ENCODE data around the gene TBL3.

Gene TBL3

DNA sequence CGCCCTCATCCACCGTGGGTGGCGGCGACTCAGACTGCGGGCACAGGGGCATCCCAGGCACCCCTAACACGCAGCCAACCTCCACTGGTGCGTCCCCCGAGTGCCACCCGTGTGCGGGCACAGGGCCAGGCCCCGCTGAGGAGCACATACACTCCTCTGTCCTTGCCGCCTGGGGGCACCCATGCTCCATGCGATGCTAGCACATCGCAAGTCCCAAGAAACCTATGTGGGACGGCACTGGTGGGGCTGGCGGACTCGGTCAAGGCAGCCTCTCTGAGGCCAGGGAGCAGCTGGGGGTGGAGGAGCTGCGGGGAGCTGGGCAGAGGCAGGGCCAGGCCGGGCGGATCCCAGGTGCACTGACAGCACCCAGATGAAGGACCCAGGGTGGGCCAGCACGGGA is 33.8 kb downstream of the TBL3 start:
- H3K4me1 ChIP-seq = peaks cover 0 to 62% (median 59%) of the 10 kb centered on the region in 4 donors
- H3K27ac ChIP-seq = no peak overlapping the region
- peaks cover 27 to 37% (median 29%) of the 10 kb centered on the region in 3 donors for H3K36me3 ChIP-seq
- no peaks in the 10 kb centered on the region for H3K9me3 ChIP-seq
- TF ChIP-seq, protein P1, sequence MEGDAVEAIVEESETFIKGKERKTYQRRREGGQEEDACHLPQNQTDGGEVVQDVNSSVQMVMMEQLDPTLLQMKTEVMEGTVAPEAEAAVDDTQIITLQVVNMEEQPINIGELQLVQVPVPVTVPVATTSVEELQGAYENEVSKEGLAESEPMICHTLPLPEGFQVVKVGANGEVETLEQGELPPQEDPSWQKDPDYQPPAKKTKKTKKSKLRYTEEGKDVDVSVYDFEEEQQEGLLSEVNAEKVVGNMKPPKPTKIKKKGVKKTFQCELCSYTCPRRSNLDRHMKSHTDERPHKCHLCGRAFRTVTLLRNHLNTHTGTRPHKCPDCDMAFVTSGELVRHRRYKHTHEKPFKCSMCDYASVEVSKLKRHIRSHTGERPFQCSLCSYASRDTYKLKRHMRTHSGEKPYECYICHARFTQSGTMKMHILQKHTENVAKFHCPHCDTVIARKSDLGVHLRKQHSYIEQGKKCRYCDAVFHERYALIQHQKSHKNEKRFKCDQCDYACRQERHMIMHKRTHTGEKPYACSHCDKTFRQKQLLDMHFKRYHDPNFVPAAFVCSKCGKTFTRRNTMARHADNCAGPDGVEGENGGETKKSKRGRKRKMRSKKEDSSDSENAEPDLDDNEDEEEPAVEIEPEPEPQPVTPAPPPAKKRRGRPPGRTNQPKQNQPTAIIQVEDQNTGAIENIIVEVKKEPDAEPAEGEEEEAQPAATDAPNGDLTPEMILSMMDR (IDR thresholded peaks at IDR 0.05) = no peak
- DNase-seq = no peak
- no peaks in the 10 kb centered on the region for H3K27me3 ChIP-seq
- H3K4me3 ChIP-seq = no peak overlapping the region
- intact Hi-C loops (cut with DNase I; ENCODE audit: low total_unique reads) = no loop called here

DNA sequence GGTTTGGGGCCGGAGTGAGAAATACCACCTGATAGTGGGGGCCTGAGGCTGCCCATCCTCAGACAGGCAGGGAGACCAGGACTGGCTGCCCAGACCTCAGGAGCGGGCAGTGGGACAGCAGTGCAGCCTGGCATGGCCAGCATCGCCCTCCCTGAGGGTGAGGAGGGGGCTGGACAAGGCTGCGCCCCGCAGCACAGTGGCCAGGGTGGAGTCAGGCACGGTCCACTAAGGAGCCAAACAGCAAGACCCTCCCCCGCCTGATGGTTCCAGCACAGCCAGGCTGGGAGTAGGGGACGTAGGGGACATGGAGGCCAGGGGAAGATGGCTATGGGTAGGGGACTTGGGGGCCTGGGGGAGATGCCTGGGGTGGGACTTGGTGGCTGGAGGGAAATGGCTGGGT is 34.5 kb downstream of the TBL3 start:
- H3K27me3 ChIP-seq = no peaks in the 10 kb centered on the region
- H3K27ac ChIP-seq = no peak overlapping the region
- no peaks in the 10 kb centered on the region for H3K9me3 ChIP-seq
- H3K36me3 ChIP-seq = peaks cover 22 to 30% (median 23%) of the 10 kb centered on the region in 3 donors
- DNase-seq = no peak
- intact Hi-C loops (cut with DNase I; ENCODE audit: low total_unique reads) = no loop called here
- TF ChIP-seq, protein P1 (IDR thresholded peaks at IDR 0.05) = no peak
- H3K4me1 ChIP-seq = peaks cover 0 to 62% (median 59%) of the 10 kb centered on the region in 4 donors
- no peak overlapping the region for H3K4me3 ChIP-seq

DNA sequence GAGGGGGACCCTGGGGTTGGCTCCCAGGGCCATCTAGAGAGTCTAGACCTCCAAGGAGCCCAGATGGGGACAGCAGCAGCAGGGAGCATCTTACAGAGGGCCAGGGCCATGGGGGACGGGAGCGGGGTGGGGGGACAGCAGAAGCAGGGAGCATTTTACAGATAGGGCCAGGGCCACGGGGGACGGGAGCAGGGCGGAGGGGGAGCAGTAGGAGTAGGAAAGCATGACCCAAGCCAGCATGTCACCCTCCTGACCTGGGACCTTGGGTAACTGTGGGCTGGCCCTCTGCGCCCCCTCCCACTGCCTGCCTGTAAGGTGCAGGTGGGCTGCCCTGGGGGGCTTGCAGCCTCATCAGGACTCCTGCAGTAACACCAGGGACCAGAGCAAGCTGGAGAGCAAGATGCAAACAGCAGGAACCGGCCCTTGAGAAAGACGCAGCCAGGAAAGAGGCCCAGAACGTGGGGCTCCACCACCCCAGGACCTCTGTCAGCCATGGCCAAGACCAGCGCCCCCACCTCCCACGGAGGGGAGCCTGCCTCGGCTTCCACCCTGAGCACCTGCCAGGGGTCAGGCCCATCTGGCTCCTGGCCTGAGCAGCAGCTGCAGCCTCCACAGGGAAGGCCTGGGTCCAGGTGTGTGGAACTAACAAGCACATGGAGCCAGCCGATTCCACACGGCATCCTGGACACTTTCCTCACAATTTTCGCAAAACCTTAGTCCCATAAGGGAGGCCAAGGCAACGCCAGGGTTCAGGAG is 35.4 kb downstream of the TBL3 start:
- H3K4me3 ChIP-seq = peak overlapping the region in 1 of 2 donors; percentile 90
- H3K9me3 ChIP-seq = no peaks in the 10 kb centered on the region
- intact Hi-C loops (cut with DNase I; ENCODE audit: low total_unique reads) = no loop called here
- no peaks in the 10 kb centered on the region for H3K27me3 ChIP-seq
- peaks cover 0 to 62% (median 59%) of the 10 kb centered on the region in 4 donors for H3K4me1 ChIP-seq
- H3K36me3 ChIP-seq = peaks cover 12 to 21% (median 13%) of the 10 kb centered on the region in 3 donors
- no peak for DNase-seq
- no peak overlapping the region for H3K27ac ChIP-seq
- TF ChIP-seq, protein P1 (IDR thresholded peaks at IDR 0.05) = no peak

DNA sequence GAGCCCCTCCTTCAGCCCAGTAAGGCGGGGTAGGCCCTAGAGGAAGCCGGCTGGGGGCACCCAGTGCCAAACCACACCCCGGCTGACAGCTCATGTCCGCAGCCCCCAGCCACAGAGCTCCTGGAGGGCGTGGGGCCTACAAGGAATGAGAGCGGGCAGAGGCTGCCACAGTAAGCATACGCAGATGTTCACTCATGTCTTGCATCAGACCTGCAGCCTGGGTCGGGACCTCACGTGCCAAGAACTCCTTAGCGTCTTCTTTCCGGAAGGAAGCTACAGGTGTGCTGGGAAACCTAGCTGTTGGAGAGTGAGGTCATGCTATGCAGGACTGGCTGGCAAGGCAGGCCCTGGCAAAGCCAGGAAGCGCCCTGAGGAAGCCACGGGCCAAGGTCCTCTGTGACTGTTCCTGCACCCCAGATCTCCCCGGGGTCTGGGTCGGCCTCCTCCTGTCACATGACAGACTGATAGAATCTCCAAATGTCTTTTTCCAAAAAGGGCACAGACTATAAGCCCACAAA is 36.2 kb downstream of the TBL3 start:
- intact Hi-C loops (cut with DNase I; ENCODE audit: low total_unique reads) = no loop called here
- Histone ChIP-seq H3K36me3 (peaks cover 4 to 13% (median 5%) of the 10 kb centered on the region in 3 donors), H3K9me3 (no peaks in the 10 kb centered on the region), H3K27ac (no peak overlapping the region), H3K27me3 (no peaks in the 10 kb centered on the region), H3K4me3 (peak overlapping the region; percentile 90 to 99), H3K4me1 (peaks cover 0 to 62% (median 59%) of the 10 kb centered on the region in 4 donors)
- TF ChIP-seq, protein P1 (IDR thresholded peaks at IDR 0.05) = no peak
- no peak for DNase-seq

DNA sequence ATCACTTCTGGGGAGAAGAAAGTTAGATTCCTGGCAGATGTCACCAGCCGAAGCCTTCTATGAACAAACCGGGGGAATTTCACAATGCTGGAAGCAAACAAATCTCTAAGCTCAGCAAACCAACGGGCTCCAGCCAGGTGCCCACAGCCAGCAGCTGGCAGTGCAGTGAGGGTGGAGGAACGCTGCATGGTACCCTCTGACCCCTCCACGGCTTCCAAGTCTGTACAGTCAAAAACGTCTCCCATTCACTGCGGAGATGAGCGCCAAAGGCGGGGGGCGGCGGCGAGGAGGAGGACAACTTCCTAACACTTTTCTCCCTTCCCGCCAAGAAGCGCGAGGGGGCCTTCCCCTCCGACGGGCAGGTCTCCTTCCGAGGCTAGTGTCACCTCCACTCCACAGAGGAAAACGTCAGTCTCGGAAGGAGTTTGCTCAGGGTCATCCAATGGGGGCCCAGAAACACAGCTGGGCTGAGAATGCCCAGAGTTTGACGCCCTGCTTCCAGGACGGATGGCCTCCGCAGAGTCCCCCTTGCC is 36.8 kb downstream of the TBL3 start:
- Histone ChIP-seq H3K27me3 (no peaks in the 10 kb centered on the region), H3K36me3 (peaks cover 0 to 6% (median 0%) of the 10 kb centered on the region in 3 donors), H3K4me3 (peak overlapping the region; percentile 90 to 99), H3K27ac (peak overlapping the region; percentile 76 to 84), H3K4me1 (peaks cover 0 to 60% (median 58%) of the 10 kb centered on the region in 4 donors), H3K9me3 (no peaks in the 10 kb centered on the region)
- no peak for DNase-seq
- TF ChIP-seq, protein P1 (IDR thresholded peaks at IDR 0.05) = no peak
- intact Hi-C loops (cut with DNase I; ENCODE audit: low total_unique reads) = no loop called here

Measured in tibial artery (tissue), 4 donors.